BJ (cell line): ENCODE measurements around the gene DAP3. TPM values are rescaled to one million over a fixed set of nuclear protein-coding genes. Genes with fewer than 3 reads are reported as not detected.

Source experiments
- CTCF ChIA-PET: fragments of 350-600 bp; formaldehyde crosslinking; extraction: SDS; loops from one replicate; lab custom pipeline; 2021; ENCODE audit warnings: antibody characterized with exemption, inconsistent platforms; lab: Yijun Ruan, JAX
- POLR2A ChIA-PET: fragments of 300-600 bp; sonication (Branson Sonifier 250); formaldehyde crosslinking; extraction: SDS; loops from one replicate; lab custom pipeline; 2021; ENCODE audit warnings: antibody characterized with exemption; lab: Charles Lee
- DNase-seq: peaks from one replicate; pipeline ENCODE4 v3.0.0-alpha.2; 2011; ENCODE audit warnings: low read depth
- H3K27me3 ChIP-seq: 2 replicates; pipeline ENCODE4 v1.6.0; 2011; ENCODE audit warnings: low read length; ENCODE audit not compliant: control insufficient read depth, insufficient read depth
- H3K36me3 ChIP-seq: 2 replicates; pipeline ENCODE4 v1.5.1; 2011; ENCODE audit warnings: low read length; ENCODE audit not compliant: control insufficient read depth, insufficient read depth
- H3K4me3 ChIP-seq: 2 replicates; pipeline ENCODE4 v1.5.1; 2011; ENCODE audit warnings: low read depth, mild to moderate bottlenecking, control low read depth, low read length
- CTCF ChIP-seq: IDR thresholded peaks from 2 replicates; pipeline ENCODE4 v1.5.1; 2011; ENCODE audit warnings: low read depth, mild to moderate bottlenecking, control low read depth, inconsistent platforms, low read length, moderate library complexity; ENCODE audit not compliant: insufficient read depth
- polyA plus RNA-seq: library from polyadenylated mRNA; depleted of rRNA; stranded (reverse); fragments of >200 nt; gene quantifications from 2 replicates; pipeline ENCODE4 v1.2.3, GENCODE V29; 2011; rRNA removed

Gene DAP3
- polyA plus RNA-seq, 1 experiment, result 142 TPM

DNA sequence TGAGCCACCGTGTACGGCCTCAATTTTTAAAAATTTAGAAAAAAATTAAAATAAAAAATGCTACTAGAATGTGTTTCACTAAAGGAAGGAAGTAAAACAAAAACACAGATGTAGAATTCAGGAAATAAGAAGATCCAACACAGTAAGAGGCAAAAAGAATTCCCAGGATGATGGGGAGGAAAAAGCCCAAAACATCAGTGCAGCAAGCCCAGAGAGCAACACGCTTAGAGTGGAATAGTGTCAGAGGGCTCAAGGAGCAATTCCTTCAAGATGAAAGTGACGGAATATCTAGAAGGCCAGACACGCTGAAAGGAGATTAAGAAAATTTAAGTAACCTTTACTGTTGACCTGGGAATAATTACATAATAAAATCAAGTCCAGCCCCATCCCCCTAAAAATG, 80.4 kb downstream of the DAP3 start:
- POLR2A ChIA-PET, result no interaction called here

DNA sequence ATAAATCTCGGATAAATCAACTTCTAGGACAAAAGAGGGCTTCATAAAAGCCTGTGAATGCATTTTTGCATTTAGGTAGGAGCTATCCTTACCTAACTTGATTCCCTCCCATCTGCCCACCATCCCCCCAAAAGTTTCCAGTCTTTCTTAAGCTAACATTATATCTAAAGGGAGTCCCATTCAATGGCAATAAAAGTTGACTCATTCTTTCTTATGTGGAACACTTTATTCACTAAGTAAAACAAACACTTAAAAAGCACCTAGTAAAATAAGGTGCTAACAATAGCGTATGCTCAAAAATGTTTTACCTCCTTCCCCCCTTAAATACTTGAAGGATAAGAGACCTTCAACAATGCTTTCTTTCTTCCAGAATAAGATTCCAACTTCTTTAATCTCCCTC, 84.3 kb downstream of the DAP3 start:
- Histone ChIP-seq H3K36me3 (peaks cover 12% of the 10 kb centered on the region), H3K4me3 (no peak overlapping the region), H3K27me3 (no peaks in the 10 kb centered on the region)
- CTCF ChIA-PET, result no interaction called here
- POLR2A ChIA-PET, result no interaction called here
- no peak for DNase-seq
- TF ChIP-seq CTCF, result no peak

More for the DNA sequence above, 80.4 kb downstream of the DAP3 start:
- H3K27me3 ChIP-seq, result no peaks in the 10 kb centered on the region
- CTCF ChIA-PET, result no interaction called here
- no peak for DNase-seq
- no peak overlapping the region for H3K4me3 ChIP-seq
- peaks cover 15% of the 10 kb centered on the region for H3K36me3 ChIP-seq
- TF ChIP-seq CTCF, result no peak

GRCh38 chr1:155776414-155776813, 87.5 kb downstream of the DAP3 start:
- POLR2A ChIA-PET, result no interaction called here
- CTCF ChIA-PET, result interaction anchor here (0.6 to 1.5 kb wide), 3 partner anchors 17 to 52 kb away, joined by 4 read pairs; no protein-coding TSS in a partner anchor
- H3K36me3 ChIP-seq, result peaks cover 5% of the 10 kb centered on the region
- TF ChIP-seq CTCF, result no peak
- no peak for DNase-seq
- no peaks in the 10 kb centered on the region for H3K27me3 ChIP-seq
- H3K4me3 ChIP-seq, result no peak overlapping the region

DNA sequence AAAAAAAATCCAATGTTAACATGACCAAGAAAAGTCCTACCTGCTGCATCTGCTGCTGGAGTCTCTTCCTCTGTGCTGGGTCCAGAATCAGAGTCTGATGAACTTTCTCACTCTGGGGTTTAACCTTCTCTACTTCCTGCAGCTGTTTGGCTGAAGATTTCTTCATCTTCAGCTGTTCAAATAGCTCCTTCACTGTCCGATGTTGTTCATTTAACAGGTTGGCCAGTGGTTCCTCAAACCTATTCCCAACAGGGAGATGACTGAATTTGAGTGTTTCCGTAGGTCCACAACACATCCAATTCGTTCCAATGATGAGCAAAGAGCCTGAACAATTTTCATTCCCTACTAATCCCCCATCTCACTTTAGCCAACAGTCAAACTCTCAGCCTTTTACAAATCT, 88.7 kb downstream of the DAP3 start:
- no peak for DNase-seq
- H3K27me3 ChIP-seq, result no peaks in the 10 kb centered on the region
- no peak for TF ChIP-seq CTCF
- ChIA-PET CTCF (interaction anchor here (0.7 kb wide), 1 partner anchor 389 kb away, joined by 3 read pairs; no protein-coding TSS in a partner anchor), POLR2A (no interaction called here)
- no peak overlapping the region for H3K4me3 ChIP-seq
- peaks cover 3% of the 10 kb centered on the region for H3K36me3 ChIP-seq

Other genes with a start within 250 kb of the DAP3 start
- 20.9 and 22.2 TPM in 2 replicates for gene ASH1L, start 126.3 kb upstream of the DAP3 start, polyA plus RNA-seq
- 19.5 and 28.6 TPM in 2 replicates for gene MSTO1, start 78.9 kb upstream of the DAP3 start, polyA plus RNA-seq
- gene YY1AP1, start 317 bp upstream of the DAP3 start, polyA plus RNA-seq, result 57.7 and 57.9 TPM in 2 replicates
- gene GON4L, start 168.1 kb downstream of the DAP3 start, polyA plus RNA-seq, result 17.9 and 18.3 TPM in 2 replicates
- gene SYT11, start 170.5 kb downstream of the DAP3 start, polyA plus RNA-seq, result 36.0 and 36.6 TPM in 2 replicates
- gene RIT1, start 222.3 kb downstream of the DAP3 start, polyA plus RNA-seq, result 25.8 and 42.6 TPM in 2 replicates
- 39.0 and 39.8 TPM in 2 replicates for gene KHDC4, start 245.3 kb downstream of the DAP3 start, polyA plus RNA-seq